HG03432 (cell line): Measurements from ENCODE around the gene ALDH1B1.
"Not testable (repeated sequence)": the region's sequence is repeated elsewhere in the genome, so short reads cannot be mapped to it uniquely, and the experiment has no call there.

Experiments
- ATAC-seq: cut with Tn5 transposase; IDR thresholded peaks from one replicate; pipeline ENCODE4 v1.9.1; 2021; ENCODE audit warnings: mild to moderate bottlenecking, moderate library complexity; ENCODE audit not compliant: unreplicated experiment

ALDH1B1 gene

DNA sequence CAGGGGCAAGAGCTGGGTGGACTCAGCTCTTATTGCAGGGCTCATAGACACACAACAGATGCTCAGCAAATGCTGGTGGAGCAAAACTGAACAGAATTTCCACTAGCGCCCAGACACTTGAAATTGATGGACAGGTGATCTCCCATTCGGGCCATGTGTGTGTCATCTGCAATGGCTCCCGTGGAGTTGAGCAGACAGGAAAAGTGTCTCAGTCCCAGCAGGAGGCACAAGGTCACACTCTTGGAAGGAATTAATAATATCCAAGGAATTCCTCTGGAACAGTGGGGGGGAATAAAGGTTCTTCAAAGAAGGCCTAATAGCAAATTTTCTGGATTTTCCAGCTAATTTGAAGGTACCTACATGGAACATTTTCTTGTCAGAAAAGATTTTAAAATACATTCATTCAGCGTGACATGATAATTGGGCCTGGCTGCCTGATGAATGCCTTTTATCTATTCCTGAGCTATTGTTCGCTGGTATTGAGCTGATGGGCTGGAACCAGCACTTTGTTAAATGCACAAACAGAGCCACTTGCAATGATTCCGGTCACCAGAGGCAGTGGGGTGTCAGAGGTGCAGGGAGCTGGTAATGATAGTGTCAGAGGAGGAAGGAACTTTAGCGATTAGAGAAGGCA is 31.5 kb upstream of the ALDH1B1 start:
- no peak for ATAC-seq

GRCh38 chr9:38361473-38361850 is 31.0 kb upstream of the ALDH1B1 start:
- ATAC-seq, result no peak

DNA sequence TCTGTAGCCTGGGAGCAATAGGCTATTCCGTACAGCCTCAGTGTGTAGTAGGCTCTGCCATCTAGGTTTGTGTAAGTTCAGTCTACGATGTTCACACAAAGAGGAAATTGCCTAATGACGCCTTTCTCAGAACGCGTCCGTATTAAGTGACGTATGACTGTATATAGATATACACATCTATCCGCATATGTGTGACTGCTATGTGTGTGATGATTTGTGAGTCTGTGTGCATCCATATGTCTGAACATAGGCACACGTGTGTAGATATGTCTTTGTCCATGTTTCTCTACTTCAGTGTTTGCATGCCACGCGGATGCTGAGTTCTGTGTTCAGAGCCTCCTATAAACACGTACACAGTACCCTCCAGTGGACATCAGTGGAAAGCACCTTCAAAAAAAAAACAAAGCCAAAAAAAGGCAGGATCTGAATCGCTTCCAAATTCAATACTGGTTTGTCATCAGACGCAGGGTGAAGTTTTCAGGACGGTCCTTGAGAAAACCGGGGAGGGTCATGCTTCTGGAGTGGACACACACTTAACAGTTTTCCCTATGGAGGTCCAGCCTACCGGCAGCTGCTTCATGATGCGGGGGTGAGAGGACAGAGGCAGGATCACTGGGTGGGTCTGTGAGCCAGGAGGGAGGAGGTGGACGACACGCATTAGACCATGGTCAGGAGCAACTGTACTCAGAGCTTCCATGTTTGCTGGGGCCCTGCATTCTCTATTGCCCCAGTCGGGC is 29.5 kb upstream of the ALDH1B1 start:
- ATAC-seq, result peak; percentile 77

- ATAC-seq, result no peak
Measured at GRCh38 chr9:38363589-38363925, 28.9 kb upstream of the ALDH1B1 start.

DNA sequence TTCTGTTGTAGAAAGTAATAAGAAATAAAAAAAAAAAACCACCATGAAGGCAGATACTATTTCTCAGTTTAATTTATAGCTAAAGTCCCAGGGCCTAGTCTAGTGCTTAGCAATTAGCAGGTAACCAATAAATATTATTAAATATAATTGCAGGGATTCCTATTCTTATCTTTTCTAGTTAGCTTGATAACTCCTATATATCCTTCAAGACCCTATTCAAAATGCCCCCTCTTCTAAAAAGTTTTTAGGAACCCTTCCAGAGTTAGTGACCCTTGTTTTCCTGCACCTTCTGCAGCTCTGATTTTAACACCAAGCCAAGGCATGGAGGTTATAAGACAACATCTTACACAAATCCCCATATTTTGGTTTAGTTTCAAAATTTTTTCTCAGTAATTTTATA is 24.6 kb upstream of the ALDH1B1 start:
- no peak for ATAC-seq

- no peak for ATAC-seq
Measured at GRCh38 chr9:38368731-38369130, 23.8 kb upstream of the ALDH1B1 start.

DNA sequence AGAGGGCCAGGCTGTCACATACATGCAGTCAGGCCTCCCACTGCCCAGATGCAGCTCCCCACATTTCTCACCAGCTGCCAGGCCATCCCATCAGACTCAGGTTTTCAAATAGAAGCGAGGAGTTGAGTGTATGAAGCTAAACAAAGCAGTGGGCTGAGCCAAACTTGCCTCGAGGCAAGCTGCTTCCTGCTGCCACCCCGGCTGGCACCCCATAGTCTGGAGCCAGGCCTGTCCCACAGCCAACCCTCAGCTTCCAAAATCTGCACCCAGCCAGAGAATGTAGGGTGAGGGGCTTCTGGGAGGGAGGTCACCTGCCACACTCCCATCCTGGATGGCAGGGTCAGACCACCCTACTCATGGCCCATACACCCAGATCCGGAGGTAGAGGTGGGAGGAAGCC is 22.3 kb upstream of the ALDH1B1 start:
- no peak for ATAC-seq

- ATAC-seq, result peak; percentile 77
Measured at GRCh38 chr9:38371495-38371894, 21.0 kb upstream of the ALDH1B1 start.

DNA sequence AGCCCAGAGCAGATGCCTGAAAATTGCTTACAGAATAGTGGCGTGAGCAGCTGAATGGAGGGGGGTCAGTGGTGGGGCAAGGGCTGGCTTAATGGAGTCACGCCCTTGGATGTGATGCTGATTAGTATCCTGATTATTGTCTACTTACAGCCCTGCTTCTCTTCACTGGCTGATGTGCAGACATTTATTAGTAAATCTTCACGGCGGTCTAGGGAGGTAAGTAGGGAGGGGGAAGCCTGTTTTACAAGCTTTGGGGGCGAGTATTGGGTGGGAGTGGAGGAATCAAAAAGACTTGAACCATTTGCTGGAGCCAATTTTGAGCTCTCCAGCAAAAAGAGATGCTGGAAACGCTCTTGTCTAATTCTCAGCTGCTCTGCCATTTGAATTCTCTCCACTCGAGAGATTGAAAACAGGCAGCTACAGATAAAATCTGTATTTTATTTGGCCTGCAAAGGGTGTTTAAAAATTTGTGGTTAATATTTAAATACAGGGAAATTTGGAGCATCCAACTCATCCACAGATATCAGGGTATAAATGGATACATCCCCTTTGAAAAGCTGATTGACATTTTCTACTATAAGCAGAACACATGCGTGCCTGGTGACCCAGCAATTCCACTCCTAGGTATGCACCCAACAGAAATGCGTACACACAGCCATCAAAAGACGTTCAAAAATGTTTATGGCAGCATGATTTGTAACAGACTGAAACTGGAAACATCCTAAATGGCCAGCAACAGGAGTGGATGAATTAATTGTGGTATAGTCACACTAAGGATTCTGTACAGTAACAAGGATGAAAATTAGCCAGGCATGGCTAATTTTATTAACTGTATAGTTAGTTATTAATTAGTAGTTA is 19.5 kb upstream of the ALDH1B1 start:
- no peak for ATAC-seq

DNA sequence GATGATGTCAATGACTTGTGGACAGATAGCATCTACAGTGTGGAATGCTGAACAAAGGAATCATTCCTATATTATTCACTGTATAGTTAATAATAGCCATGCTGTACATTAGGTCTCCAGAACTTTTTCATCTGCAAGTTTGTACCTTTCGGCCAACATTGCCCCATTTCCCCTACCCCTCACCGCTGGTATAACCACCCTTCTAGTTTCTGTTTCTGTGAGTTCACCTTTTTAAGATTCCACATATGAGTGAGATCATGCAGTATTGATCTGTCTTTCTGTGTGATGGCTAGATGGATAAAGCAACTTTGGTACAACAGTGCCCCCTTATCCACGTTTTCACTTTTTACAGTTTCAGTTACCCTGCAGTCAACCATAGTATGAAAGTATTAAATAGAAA is 18.8 kb upstream of the ALDH1B1 start:
- ATAC-seq, result no peak

DNA sequence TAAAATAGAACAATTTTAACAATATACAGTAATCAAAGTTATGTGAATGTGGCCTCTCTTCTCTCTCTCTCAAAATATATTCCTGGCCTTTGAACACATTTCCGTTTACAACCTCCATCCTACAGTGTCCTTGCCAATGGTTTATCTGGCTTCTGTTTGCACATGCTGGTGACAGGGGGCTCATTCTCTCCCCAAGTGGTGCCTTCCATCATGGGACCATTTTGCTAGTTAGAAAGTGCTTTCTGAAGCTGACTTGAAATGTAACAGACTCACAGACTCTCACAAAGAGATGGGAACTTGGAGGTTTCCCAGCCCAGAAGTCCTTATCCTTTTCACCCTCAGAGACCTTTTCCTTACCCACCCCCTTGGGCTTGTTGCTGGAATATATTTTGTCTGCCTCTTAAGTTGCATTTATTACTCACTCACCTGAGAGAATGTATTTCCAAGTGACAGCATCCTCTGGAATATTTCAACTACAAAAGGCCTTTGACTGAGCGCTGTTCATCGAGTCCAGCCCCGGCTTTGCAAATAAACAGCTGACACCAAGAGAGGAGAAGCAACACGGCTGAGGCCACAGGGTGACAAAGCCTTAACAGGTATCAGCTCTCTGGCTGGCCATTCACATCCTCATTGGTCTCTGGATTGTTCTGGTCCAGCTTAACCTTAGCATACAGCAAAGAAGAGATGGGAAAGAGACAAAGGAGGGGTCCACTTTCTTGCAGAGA is 17.5 kb upstream of the ALDH1B1 start:
- ATAC-seq, result no peak

DNA sequence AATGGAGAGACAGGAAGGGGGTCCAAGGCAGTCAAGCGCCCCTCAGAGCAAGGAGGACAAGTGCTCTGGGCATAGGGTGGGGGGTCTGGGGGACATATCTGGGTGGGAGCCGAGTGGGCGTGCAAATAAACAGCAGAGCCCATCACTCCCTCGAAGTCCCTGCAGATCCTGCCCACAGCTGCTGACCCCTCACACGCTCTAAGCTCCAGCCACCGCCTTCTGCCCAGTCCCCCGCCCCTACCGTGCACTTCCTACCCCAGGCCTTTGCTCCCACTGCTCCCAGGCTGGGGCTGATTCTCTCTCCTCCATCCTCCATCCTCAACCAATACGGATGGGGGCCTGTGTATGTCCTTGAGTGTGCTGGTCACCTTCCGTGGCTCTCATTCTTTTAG is 16.9 kb upstream of the ALDH1B1 start:
- ATAC-seq, result no peak

GRCh38 chr9:38376021-38376670 is 16.4 kb upstream of the ALDH1B1 start:
- ATAC-seq, result no peak

- not testable (repeated sequence) for ATAC-seq
Measured at GRCh38 chr9:38377336-38378083, 15.0 kb upstream of the ALDH1B1 start.

DNA sequence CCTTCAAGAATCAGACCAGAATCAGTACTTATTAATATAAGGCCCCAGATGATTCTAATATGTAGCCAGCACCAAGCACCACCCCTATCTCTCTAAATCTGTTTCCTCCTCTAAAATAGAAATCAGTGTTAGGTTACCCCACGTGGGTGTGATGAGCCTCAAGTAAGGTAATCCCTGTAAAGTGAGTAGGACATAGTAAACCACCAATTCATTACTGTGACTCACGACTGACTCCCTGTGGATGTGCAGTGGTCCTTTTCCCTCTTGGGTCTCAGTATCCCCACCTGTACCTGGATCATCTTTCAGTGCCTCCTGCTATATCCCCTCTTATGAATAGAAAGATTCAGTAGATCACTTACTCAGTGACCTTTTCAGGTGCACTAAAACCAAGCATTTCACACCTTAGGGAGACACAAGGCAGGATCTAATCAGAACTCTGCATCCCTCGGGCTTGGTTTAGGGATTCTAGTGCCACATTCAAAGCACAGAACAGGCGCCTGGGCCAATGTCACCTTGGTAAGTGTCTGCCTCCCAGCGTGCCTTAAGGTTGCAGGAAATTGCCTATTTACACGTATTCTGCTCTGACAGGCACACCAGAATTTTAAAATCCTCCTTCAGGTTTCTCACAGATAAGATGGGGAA is 12.2 kb upstream of the ALDH1B1 start:
- ATAC-seq, result no peak

GRCh38 chr9:38380872-38381534 is 11.5 kb upstream of the ALDH1B1 start:
- ATAC-seq, result no peak

- ATAC-seq, result no peak
Measured at GRCh38 chr9:38382141-38382540, 10.4 kb upstream of the ALDH1B1 start.

DNA sequence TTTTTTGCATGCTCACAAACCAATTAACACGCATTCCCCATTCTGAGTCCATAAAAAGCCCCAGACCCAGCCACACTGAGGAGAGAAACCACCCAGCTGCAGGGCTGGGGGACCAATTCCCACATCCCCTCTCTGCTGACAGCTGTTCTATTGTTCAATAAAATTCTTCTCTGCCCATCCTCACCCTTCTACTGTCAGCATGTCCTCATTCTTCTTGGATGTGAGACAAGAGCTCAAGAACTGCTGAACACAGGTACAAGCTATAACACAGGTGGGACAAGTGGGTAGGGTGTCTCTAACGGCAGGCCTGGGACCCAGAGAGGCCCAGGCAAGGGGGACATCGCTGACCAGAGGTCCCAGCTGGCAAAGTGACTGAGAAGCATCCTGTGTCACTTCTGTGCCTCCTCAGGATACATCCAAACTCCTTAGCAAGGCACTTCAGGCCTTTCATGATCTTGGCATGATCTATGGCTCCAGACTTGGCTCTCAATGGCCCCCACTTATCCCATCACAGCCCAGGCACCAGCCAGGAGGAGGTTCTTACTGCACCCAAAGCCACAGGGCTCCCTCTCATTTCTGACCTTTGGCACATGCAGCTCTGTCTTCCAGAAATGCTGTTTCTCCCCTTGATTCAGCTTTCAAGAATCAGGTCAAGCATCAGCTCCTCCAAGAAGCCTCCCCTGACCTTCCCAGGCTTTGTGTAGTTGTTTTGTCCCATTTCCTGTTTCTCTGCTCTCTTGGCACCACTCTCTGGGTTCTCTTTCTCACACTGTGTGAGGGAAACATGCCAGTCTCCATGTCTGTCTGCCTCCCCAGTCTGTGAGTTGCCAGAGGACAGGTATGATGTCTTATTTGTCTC is 7.3 kb upstream of the ALDH1B1 start:
- ATAC-seq, result no peak
